Ishikawa (cell line): ENCODE measurements around the gene RCOR1.

ENCODE experiments used
- CEBPB ChIP-seq: IDR thresholded peaks from 2 replicates; pipeline ENCODE4 v1.6.1; 2012
- CREB1 ChIP-seq: IDR thresholded peaks from 2 replicates; pipeline ENCODE4 v1.6.1; 2012; ENCODE audit warnings: low read depth
- EGR1 ChIP-seq: IDR thresholded peaks from 2 replicates; pipeline ENCODE4 v1.6.1; 2012
- EP300 ChIP-seq: IDR thresholded peaks from 2 replicates; pipeline ENCODE4 v1.6.1; 2012; ENCODE audit warnings: borderline replicate concordance
- FOXM1 ChIP-seq: IDR thresholded peaks from 2 replicates; pipeline ENCODE4 v1.6.1; 2012; ENCODE audit warnings: low read depth, borderline replicate concordance
- MAX ChIP-seq: IDR thresholded peaks from 2 replicates; pipeline ENCODE4 v1.6.1; 2012
- NFIC ChIP-seq: IDR thresholded peaks from 2 replicates; pipeline ENCODE4 v1.6.1; 2012
- RAD21 ChIP-seq: IDR thresholded peaks from 2 replicates; pipeline ENCODE4 v1.6.1; 2012; ENCODE audit warnings: low read depth
- TAF1 ChIP-seq: IDR thresholded peaks from 2 replicates; pipeline ENCODE4 v1.6.1; 2012; ENCODE audit warnings: low read depth, mild to moderate bottlenecking
- TCF12 ChIP-seq: IDR thresholded peaks from 2 replicates; pipeline ENCODE4 v1.6.1; 2012; ENCODE audit warnings: low read depth
- TEAD4 ChIP-seq: IDR thresholded peaks from 2 replicates; pipeline ENCODE4 v1.6.1; 2012
- USF1 ChIP-seq: IDR thresholded peaks from 2 replicates; pipeline ENCODE4 v1.6.1; 2012
- YY1 ChIP-seq: IDR thresholded peaks from 2 replicates; pipeline ENCODE4 v1.6.1; 2012; ENCODE audit warnings: low read depth
- ZBTB7A ChIP-seq: IDR thresholded peaks from 2 replicates; pipeline ENCODE4 v1.6.1; 2012; ENCODE audit warnings: low read depth
- TF ChIP-seq, protein P1 (sequence below): IDR thresholded peaks from 2 replicates; pipeline ENCODE4 v1.6.1; 2012; ENCODE audit warnings: low read depth, mild to moderate bottlenecking

RCOR1 gene

GRCh38 chr14:102557434-102558226, 34.8 kb upstream of the RCOR1 start:
- TF ChIP-seq CREB1 (no peak), ZBTB7A (no peak), MAX (no peak), TCF12 (no peak), FOXM1 (no peak), TEAD4 (no peak), USF1 (no peak), NFIC (no peak), EP300 (no peak), EGR1 (no peak), CEBPB (no peak), YY1 (no peak), TAF1 (no peak)
- TF ChIP-seq, protein P1, sequence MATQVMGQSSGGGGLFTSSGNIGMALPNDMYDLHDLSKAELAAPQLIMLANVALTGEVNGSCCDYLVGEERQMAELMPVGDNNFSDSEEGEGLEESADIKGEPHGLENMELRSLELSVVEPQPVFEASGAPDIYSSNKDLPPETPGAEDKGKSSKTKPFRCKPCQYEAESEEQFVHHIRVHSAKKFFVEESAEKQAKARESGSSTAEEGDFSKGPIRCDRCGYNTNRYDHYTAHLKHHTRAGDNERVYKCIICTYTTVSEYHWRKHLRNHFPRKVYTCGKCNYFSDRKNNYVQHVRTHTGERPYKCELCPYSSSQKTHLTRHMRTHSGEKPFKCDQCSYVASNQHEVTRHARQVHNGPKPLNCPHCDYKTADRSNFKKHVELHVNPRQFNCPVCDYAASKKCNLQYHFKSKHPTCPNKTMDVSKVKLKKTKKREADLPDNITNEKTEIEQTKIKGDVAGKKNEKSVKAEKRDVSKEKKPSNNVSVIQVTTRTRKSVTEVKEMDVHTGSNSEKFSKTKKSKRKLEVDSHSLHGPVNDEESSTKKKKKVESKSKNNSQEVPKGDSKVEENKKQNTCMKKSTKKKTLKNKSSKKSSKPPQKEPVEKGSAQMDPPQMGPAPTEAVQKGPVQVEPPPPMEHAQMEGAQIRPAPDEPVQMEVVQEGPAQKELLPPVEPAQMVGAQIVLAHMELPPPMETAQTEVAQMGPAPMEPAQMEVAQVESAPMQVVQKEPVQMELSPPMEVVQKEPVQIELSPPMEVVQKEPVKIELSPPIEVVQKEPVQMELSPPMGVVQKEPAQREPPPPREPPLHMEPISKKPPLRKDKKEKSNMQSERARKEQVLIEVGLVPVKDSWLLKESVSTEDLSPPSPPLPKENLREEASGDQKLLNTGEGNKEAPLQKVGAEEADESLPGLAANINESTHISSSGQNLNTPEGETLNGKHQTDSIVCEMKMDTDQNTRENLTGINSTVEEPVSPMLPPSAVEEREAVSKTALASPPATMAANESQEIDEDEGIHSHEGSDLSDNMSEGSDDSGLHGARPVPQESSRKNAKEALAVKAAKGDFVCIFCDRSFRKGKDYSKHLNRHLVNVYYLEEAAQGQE = no peak

- no peak for TF ChIP-seq RAD21
- TF ChIP-seq USF1 = no peak
- TF ChIP-seq NFIC = no peak
- no peak for TF ChIP-seq MAX
- TF ChIP-seq FOXM1 = no peak
- no peak for TF ChIP-seq CREB1
- TF ChIP-seq YY1 = no peak
- no peak for TF ChIP-seq EP300
- TF ChIP-seq CEBPB = no peak
- no peak for TF ChIP-seq TCF12
- TF ChIP-seq, protein P1 = no peak
- TF ChIP-seq TAF1 = no peak
Observed at GRCh38 chr14:102558556-102558955, 33.9 kb upstream of the RCOR1 start.

DNA sequence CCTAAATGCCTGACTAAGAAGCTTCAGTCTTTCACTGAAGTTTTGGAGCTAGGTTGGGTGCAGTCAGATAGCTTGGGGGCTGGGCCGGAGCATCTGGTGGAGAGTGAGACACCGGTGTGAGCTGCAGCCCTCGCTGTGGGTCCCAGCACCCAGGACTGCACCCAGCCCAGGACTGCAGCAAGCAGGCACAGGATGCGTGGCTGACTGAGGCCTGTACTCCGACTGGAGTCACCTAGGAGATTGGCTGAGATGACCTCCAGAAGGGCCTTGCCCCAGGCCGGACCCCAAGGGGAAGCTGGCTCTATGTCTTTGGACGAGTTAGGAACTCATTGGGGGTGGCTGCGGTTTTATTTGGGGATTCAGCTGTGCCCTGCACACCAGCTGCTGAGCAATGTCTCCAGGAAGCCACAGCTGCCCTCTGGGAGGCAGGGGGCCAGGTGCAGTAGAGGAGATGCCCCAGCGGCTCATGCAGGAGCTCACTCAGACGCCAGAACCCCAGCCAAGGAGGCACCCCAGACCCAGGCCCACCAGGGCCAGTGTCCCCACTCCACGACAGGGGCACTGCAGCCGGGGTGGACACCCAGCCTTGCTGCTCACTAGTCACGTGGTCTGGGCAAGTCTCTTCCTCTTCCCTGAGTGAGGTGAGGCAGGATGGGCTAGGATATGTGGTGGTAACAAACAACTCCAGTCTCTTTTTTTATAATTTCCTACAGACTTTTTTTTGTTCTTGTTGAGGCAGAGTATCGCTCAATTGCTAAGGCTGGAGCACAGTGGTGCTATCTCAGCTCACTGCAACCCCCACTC, 31.8 kb upstream of the RCOR1 start:
- TF ChIP-seq MAX = no peak
- TF ChIP-seq EGR1 = no peak
- TF ChIP-seq RAD21 = no peak
- no peak for TF ChIP-seq EP300
- TF ChIP-seq YY1 = no peak
- TF ChIP-seq TAF1 = no peak
- TF ChIP-seq, protein P1 = no peak
- no peak for TF ChIP-seq CEBPB
